ENCODE data around the gene COL20A1.

GRCh38 chr20:63260521-63260920 lies 32.5 kb upstream of the COL20A1 start:
- TF ChIP-seq POLR2A (IDR thresholded peaks at IDR 0.05) (no peak), CTCF (IDR thresholded peaks at IDR 0.05) (no peak)
